HepG2 (cell line): ENCODE measurements around the gene PPP1R7. TPM values are rescaled to one million over a fixed set of nuclear protein-coding genes. Genes with fewer than 3 reads are reported as not detected.

ENCODE experiments used
- ASH2L ChIP-seq: fragments of 300-600, 200-600 bp; sonication (generic); IDR thresholded peaks from 2 replicates; pipeline ENCODE4 v1.7.0; 2017; ENCODE audit warnings: low read depth, mild to moderate bottlenecking, moderate library complexity, mixed read lengths, low read length; ENCODE audit not compliant: insufficient read length
- ATF1 ChIP-seq: IDR thresholded peaks from 2 replicates; pipeline ENCODE4 v1.6.1; 2016; ENCODE audit warnings: mild to moderate bottlenecking, control low read depth
- ATF4 ChIP-seq, 2 experiments: fragments of 450-650 bp in 1 of 2; sonication (generic) in 1 of 2; formaldehyde crosslinking; IDR thresholded peaks; 2 replicates each; pipeline versions ENCODE4 v1.5.0 to v1.8.0; 2020 to 2022; ENCODE audit warnings: mild to moderate bottlenecking in 1 of 2, missing genetic modification reagents in 1 of 2
- GATAD2A ChIP-seq: IDR thresholded peaks from 2 replicates; pipeline ENCODE4 v1.6.1; 2016
- GTF2F1 ChIP-seq: fragments of 150-350 bp; IDR thresholded peaks from 2 replicates; pipeline ENCODE4 v1.6.1; 2014; ENCODE audit warnings: low read length
- HOMEZ ChIP-seq: IDR thresholded peaks from 2 replicates; pipeline ENCODE4 v1.6.1; 2016; ENCODE audit warnings: low read depth
- HOXA5 ChIP-seq: sonication (generic); formaldehyde crosslinking; IDR thresholded peaks from 2 replicates; pipeline ENCODE4 v1.4.0; 2020; ENCODE audit warnings: missing genetic modification reagents
- HOXA7 ChIP-seq: sonication (generic); formaldehyde crosslinking; IDR thresholded peaks from 2 replicates; pipeline ENCODE4 v1.8.1; 2022; ENCODE audit warnings: mild to moderate bottlenecking, missing genetic modification reagents, moderate library complexity
- ISL2 ChIP-seq: sonication (generic); formaldehyde crosslinking; IDR thresholded peaks from 2 replicates; pipeline ENCODE4 v1.5.0; 2020; ENCODE audit warnings: missing genetic modification reagents
- KMT2A ChIP-seq: sonication (generic); formaldehyde crosslinking; IDR thresholded peaks from 2 replicates; pipeline ENCODE4 v1.4.0; 2020; ENCODE audit warnings: missing genetic modification reagents
- KMT2B ChIP-seq: IDR thresholded peaks from 2 replicates; pipeline ENCODE4 v1.6.1; 2016; ENCODE audit warnings: missing genetic modification reagents, missing compliant biosample characterization
- MAFF ChIP-seq: IDR thresholded peaks from 2 replicates; pipeline ENCODE4 v1.6.1; 2011; ENCODE audit warnings: low read depth, low read length, improper control_type of control experiment
- MEIS2 ChIP-seq: sonication (generic); formaldehyde crosslinking; IDR thresholded peaks from 2 replicates; pipeline ENCODE4 v1.9.0; 2021; ENCODE audit warnings: mild to moderate bottlenecking, missing genetic modification reagents
- PHB2 ChIP-seq: fragments of 450-650 bp; IDR thresholded peaks from 2 replicates; pipeline ENCODE4 v1.6.1; 2018; ENCODE audit not compliant: partially characterized antibody
- PITX1 ChIP-seq: sonication (generic); formaldehyde crosslinking; IDR thresholded peaks from 2 replicates; pipeline ENCODE4 v1.5.1; 2020; ENCODE audit warnings: mild to moderate bottlenecking, missing genetic modification reagents
- REPIN1 ChIP-seq: sonication (generic); formaldehyde crosslinking; IDR thresholded peaks from 2 replicates; pipeline ENCODE4 v1.8.0; 2022; ENCODE audit warnings: missing genetic modification reagents, low read depth, mild to moderate bottlenecking, borderline replicate concordance
- SATB2 ChIP-seq: sonication (generic); formaldehyde crosslinking; IDR thresholded peaks from 2 replicates; pipeline ENCODE4 v1.5.0; 2020; ENCODE audit warnings: missing genetic modification reagents
- SMC3 ChIP-seq: IDR thresholded peaks from 2 replicates; pipeline ENCODE4 v1.6.1; 2011; ENCODE audit warnings: low read length, improper control_type of control experiment
- STAG1 ChIP-seq: sonication (generic); formaldehyde crosslinking; IDR thresholded peaks from 2 replicates; pipeline ENCODE4 v1.4.0; 2020; ENCODE audit warnings: missing genetic modification reagents
- TBX3 ChIP-seq: fragments of 450-650 bp; IDR thresholded peaks from 2 replicates; pipeline ENCODE4 v1.6.1; 2017; ENCODE audit warnings: antibody characterized with exemption, mild to moderate bottlenecking, inconsistent platforms, borderline replicate concordance
- TEAD3 ChIP-seq: optimal IDR thresholded peaks from 2 replicates; pipeline ENCODE3; 2016; ENCODE audit warnings: borderline replicate concordance
- ZBTB8A ChIP-seq: sonication (generic); formaldehyde crosslinking; IDR thresholded peaks from 2 replicates; pipeline ENCODE4 v1.4.0; 2020; ENCODE audit warnings: mild to moderate bottlenecking, low read depth, missing genetic modification reagents, borderline replicate concordance
- ZMAT3 ChIP-seq: sonication (generic); formaldehyde crosslinking; conservative IDR thresholded peaks from 2 replicates; pipeline ENCODE4 v1.7.0; 2021; ENCODE audit warnings: missing genetic modification reagents
- ZNF207 ChIP-seq: fragments of 450-650 bp; IDR thresholded peaks from 2 replicates; pipeline ENCODE4 v1.6.1; 2016; ENCODE audit warnings: antibody characterized with exemption, borderline replicate concordance
- ZNF432 ChIP-seq: sonication (generic); formaldehyde crosslinking; IDR thresholded peaks from 2 replicates; pipeline ENCODE4 v1.5.0; 2020; ENCODE audit warnings: missing genetic modification reagents, mild to moderate bottlenecking, borderline replicate concordance
- ZNF451 ChIP-seq: sonication (generic); formaldehyde crosslinking; IDR thresholded peaks from 2 replicates; pipeline ENCODE4 v1.5.0; 2020; ENCODE audit warnings: mild to moderate bottlenecking, missing genetic modification reagents
- ZNF563 ChIP-seq: sonication (generic); formaldehyde crosslinking; IDR thresholded peaks from 2 replicates; pipeline ENCODE4 v1.8.0; 2022; ENCODE audit warnings: mild to moderate bottlenecking, moderate library complexity, missing genetic modification reagents
- ZNF775 ChIP-seq: sonication (generic); formaldehyde crosslinking; IDR thresholded peaks from 2 replicates; pipeline ENCODE4 v1.4.0; 2020; ENCODE audit warnings: missing genetic modification reagents, mild to moderate bottlenecking, moderate library complexity, borderline replicate concordance
- ZSCAN12 ChIP-seq: sonication (generic); formaldehyde crosslinking; IDR thresholded peaks from 2 replicates; pipeline ENCODE4 v1.9.0; 2021; ENCODE audit warnings: mild to moderate bottlenecking, missing genetic modification reagents
- ZSCAN25 ChIP-seq: sonication (generic); formaldehyde crosslinking; IDR thresholded peaks from 2 replicates; pipeline ENCODE4 v1.8.0; 2022; ENCODE audit warnings: mild to moderate bottlenecking, missing genetic modification reagents
- polyA plus RNA-seq, 8 experiments: library from polyadenylated mRNA; depleted of rRNA in 3 of 8; stranded (reverse) in 7 of 8; unstranded in 1 of 8; fragments of >200 nt; fragmentation: Illumina TruSeq in 4 of 8; extraction: Trizol in 4 of 8; gene quantifications; 2 replicates each; pipeline versions ENCODE4 v1.2.1 to v1.2.3, GENCODE V29; 2011 to 2016; ENCODE audit warnings: low read depth in 4 of 8, missing spikeins in 1 of 8, mixed read lengths in 1 of 8; ENCODE audit not compliant: insufficient read depth in 1 of 8
- total RNA-seq, 5 experiments: library from RNA; depleted of rRNA; stranded (reverse); fragments of >200 nt; fragmentation: Illumina TruSeq; extraction: Trizol; gene quantifications; 2 replicates each; pipeline ENCODE4 v1.2.3, GENCODE V29; 2016; ENCODE audit warnings: low read depth in 1 of 5

PPP1R7 gene
- total and polyA plus RNA-seq, 2 of the 13 experiments (the other 11 are each of a cell fraction or from before 2014, with no cell fraction given), result 33.3 to 67.9 TPM

- peak in 1 of 2 experiments; percentile 83; a peak in 2 of 4 replicates for TF ChIP-seq ATF4 (CRISPR knock-in tag; IDR thresholded peaks at IDR 0.05)
- peak; percentile 95 for TF ChIP-seq ISL2 (CRISPR knock-in tag)
- peak; percentile 99 for TF ChIP-seq ASH2L
- TF ChIP-seq ZNF563 (CRISPR knock-in tag), result peak; percentile 100
- peak; percentile 93 for TF ChIP-seq TEAD3
- TF ChIP-seq HOMEZ, result peak; percentile 81
- peak; percentile 69; the same call in 1 of the 2 replicates for TF ChIP-seq HOXA7
- peak; percentile 96 for TF ChIP-seq GATAD2A (CRISPR knock-in tag)
- peak; percentile 100 for TF ChIP-seq ZNF451 (CRISPR knock-in tag)
- no peak for TF ChIP-seq SMC3
- peak; percentile 87 for TF ChIP-seq SATB2 (CRISPR knock-in tag)
- TF ChIP-seq PITX1 (CRISPR knock-in tag), result peak; percentile 96
- no peak; the same call in 1 of the 2 replicates for TF ChIP-seq ZBTB8A
- no peak for TF ChIP-seq ZNF775 (CRISPR knock-in tag)
- TF ChIP-seq REPIN1 (CRISPR knock-in tag), result peak; percentile 99
- TF ChIP-seq STAG1 (CRISPR knock-in tag), result peak; percentile 39; the same call in 1 of the 2 replicates
- TF ChIP-seq ATF1 (CRISPR knock-in tag), result peak; percentile 40; the same call in 1 of the 2 replicates
- TF ChIP-seq ZMAT3 (CRISPR knock-in tag), result peak; percentile 99
- peak; percentile 99 for TF ChIP-seq HOXA5 (CRISPR knock-in tag)
- no peak; the same call in 1 of the 2 replicates for TF ChIP-seq ZSCAN12 (CRISPR knock-in tag)
- peak; percentile 100 for TF ChIP-seq KMT2A (CRISPR knock-in tag)
- TF ChIP-seq PHB2, result no peak
- TF ChIP-seq GTF2F1, result peak; percentile 72; the same call in 1 of the 2 replicates
- TF ChIP-seq KMT2B (CRISPR knock-in tag), result peak; percentile 100
- TF ChIP-seq ZNF432, result no peak
- peak; percentile 89 for TF ChIP-seq ZSCAN25 (CRISPR knock-in tag)
- peak; percentile 33; the same call in 1 of the 2 replicates for TF ChIP-seq TBX3
- no peak for TF ChIP-seq ZNF207
- TF ChIP-seq MAFF, result no peak
- peak; percentile 92 for TF ChIP-seq MEIS2 (CRISPR knock-in tag)
Measured at GRCh38 chr2:241102239-241102803, 47.9 kb upstream of the PPP1R7 start, which contains the start of gene MTERF4 (continued).
